Measurements from ENCODE around the gene CFAP43. TPM values are rescaled to one million over a fixed set of nuclear protein-coding genes. Genes with fewer than 3 reads are reported as not detected.
A peak's percentile ranks its signal among the peaks of the same experiment; 100 is the strongest.

The CFAP43 gene
- total RNA-seq, 1 donor from 2014 or later = 0.26 TPM

DNA sequence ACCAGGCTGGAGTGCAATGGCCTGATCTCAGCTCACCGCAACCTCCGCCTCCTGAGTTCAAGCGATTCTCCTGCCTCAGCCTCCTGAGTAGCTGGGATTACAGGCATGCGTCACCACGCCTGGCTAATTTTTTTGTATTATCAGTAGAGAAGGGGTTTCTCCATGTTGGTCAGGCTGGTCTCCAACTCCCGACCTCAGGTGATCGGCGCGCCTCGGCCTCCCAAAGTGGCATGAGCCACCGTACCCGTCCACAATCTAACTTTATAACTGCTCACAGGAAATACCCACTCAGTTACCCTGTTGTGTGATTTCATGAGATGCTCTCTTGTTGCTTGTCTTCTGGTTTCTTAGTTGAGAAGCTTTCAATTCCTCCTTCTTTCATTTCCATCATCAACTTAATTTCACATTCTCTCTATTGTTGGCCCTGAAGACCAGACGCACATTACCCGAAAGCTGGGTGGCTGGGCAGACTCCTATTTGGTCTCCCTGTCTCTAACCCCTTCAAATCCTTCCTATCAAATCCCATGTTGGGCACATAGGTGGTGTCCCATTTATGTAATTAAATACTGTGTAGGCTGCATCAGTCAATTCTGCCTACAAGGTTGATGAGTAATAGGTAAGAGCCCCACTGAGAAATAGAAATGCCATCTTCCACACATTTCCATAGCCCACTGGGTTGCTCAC is 35.7 kb upstream of the CFAP43 start:
- DNase-seq (ENCODE audit: low read depth) (peak; percentile 28), FAIRE-seq (no peak)
- Histone ChIP-seq H3K27me3 (ENCODE audit: control insufficient read depth, insufficient read depth, low read length) (no peaks in the 10 kb centered on the region), H3K36me3 (ENCODE audit: control insufficient read depth, insufficient read depth, low read length) (peaks cover 4% of the 10 kb centered on the region), H3K4me3 (ENCODE audit: low read depth, low read length) (peak overlapping the region; percentile 92)
- TF ChIP-seq, protein P1, sequence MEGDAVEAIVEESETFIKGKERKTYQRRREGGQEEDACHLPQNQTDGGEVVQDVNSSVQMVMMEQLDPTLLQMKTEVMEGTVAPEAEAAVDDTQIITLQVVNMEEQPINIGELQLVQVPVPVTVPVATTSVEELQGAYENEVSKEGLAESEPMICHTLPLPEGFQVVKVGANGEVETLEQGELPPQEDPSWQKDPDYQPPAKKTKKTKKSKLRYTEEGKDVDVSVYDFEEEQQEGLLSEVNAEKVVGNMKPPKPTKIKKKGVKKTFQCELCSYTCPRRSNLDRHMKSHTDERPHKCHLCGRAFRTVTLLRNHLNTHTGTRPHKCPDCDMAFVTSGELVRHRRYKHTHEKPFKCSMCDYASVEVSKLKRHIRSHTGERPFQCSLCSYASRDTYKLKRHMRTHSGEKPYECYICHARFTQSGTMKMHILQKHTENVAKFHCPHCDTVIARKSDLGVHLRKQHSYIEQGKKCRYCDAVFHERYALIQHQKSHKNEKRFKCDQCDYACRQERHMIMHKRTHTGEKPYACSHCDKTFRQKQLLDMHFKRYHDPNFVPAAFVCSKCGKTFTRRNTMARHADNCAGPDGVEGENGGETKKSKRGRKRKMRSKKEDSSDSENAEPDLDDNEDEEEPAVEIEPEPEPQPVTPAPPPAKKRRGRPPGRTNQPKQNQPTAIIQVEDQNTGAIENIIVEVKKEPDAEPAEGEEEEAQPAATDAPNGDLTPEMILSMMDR (IDR thresholded peaks at IDR 0.05; ENCODE audit: insufficient read depth, low read length, severe bottlenecking) = no peak

DNA sequence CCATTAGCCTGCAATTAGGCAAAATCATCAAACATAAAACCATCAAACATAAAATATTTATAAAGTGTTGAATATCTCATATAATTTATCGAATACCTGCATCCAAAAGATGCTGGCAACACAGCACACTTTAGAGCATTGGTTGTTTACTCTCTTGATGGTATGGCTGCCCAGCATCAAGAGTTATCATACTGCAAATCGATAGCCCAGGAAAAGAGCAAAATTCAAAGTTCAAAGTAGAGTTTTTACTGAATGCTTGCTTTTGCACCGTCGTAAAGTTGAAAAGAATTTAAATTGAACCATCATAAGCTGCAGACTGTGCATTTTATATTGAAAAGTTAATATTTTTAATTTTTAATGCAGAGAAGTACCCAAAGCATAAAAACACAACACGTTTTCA is 32.6 kb upstream of the CFAP43 start:
- no peak for FAIRE-seq
- TF ChIP-seq, protein P1 (IDR thresholded peaks at IDR 0.05; ENCODE audit: insufficient read depth, low read length, severe bottlenecking) = no peak
- Histone ChIP-seq H3K27me3 (ENCODE audit: control insufficient read depth, insufficient read depth, low read length) (no peaks in the 10 kb centered on the region), H3K36me3 (ENCODE audit: control insufficient read depth, insufficient read depth, low read length) (peaks cover 14% of the 10 kb centered on the region), H3K4me3 (ENCODE audit: low read depth, low read length) (no peak overlapping the region)
- no peak for DNase-seq (ENCODE audit: low read depth)

DNA sequence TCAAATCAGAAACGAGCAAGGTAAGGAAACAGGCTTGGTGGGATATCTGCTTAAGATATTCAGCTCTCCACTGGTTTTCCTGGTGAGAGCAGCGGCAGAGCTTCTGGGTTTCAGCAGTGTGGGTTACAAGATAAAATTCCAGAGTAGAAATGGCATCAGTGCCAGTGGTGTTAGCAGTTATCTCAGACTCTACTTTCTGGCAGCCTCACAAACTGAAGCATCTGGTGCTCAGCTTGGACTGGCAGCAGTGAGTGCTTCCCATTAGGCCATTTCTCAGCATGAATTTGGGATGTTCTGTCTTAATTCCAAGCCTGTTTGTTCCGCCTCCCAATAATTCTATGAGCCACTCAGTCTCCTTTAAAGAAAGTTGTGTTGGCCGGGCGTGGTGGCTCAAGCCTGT is 29.9 kb upstream of the CFAP43 start:
- Histone ChIP-seq H3K27me3 (ENCODE audit: control insufficient read depth, insufficient read depth, low read length) (no peaks in the 10 kb centered on the region), H3K36me3 (ENCODE audit: control insufficient read depth, insufficient read depth, low read length) (peaks cover 13% of the 10 kb centered on the region), H3K4me3 (ENCODE audit: low read depth, low read length) (no peak overlapping the region)
- DNase-seq (ENCODE audit: low read depth) (no peak), FAIRE-seq (no peak)
- TF ChIP-seq, protein P1 (IDR thresholded peaks at IDR 0.05; ENCODE audit: insufficient read depth, low read length, severe bottlenecking) = no peak

DNA sequence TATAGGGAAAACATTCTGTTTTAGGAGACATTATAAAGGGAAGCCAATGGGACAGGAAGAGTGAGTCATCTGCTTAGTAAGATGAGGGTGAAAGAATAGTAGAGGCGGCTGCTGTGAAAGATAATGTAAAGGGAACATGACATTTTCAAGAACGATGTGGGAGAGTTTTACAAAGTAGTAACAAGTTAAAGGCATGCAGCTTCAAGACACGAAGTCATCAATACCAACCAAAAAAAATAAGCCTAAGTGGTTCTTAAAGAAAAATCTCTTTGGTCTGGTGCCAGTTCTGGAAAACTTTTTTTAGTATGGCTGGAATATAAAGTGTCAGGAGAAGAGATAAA is 28.6 kb upstream of the CFAP43 start:
- peaks cover 13% of the 10 kb centered on the region for H3K36me3 ChIP-seq (ENCODE audit: control insufficient read depth, insufficient read depth, low read length)
- TF ChIP-seq, protein P1 (IDR thresholded peaks at IDR 0.05; ENCODE audit: insufficient read depth, low read length, severe bottlenecking) = no peak
- no peaks in the 10 kb centered on the region for H3K27me3 ChIP-seq (ENCODE audit: control insufficient read depth, insufficient read depth, low read length)
- FAIRE-seq (no peak), DNase-seq (ENCODE audit: low read depth) (peak; percentile 86)
- H3K4me3 ChIP-seq (ENCODE audit: low read depth, low read length) = no peak overlapping the region

DNA sequence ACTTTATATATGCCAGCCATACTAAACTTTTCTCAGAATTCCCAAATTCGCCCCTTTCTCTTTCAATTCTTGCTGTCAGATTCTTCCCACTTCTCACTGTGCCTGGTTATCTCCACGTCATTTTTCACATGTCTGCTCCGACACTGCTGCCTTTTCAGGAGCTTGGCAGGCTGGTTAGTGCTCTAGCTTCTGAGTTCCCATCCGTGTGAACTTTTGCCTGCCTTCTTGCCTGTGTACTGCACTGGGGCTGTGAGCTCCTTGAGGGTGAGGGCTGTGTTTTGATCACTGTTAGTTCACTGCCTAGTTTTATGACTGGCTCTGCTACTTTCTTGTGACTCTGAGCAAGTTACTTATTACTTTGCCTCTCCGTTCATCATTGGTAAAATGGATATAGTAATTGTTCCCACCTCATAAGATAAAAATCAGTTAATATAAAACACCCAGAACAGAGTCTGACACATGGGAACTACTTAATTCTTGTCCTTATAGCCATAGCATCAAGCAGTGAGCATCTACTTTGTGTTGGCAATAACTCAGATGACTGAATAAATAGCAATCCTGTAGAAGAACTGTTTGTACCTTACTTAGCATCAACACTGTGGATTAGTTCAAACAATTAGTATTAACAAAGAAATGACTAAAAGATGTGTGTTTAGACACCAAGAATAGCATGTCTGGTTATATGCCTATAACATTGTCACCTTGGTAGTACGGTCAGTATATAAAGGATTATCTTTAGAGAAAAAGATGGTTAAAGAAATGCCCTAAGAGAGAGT is 28.0 kb upstream of the CFAP43 start:
- TF ChIP-seq, protein P1 (IDR thresholded peaks at IDR 0.05; ENCODE audit: insufficient read depth, low read length, severe bottlenecking) = no peak
- Histone ChIP-seq H3K36me3 (ENCODE audit: control insufficient read depth, insufficient read depth, low read length) (peaks cover 13% of the 10 kb centered on the region), H3K4me3 (ENCODE audit: low read depth, low read length) (no peak overlapping the region), H3K27me3 (ENCODE audit: control insufficient read depth, insufficient read depth, low read length) (no peaks in the 10 kb centered on the region)
- no peak for FAIRE-seq
- DNase-seq (ENCODE audit: low read depth) = peak; percentile 38
